SU-DHL-6 (cell line): ENCODE data around the gene SIDT2.

ENCODE experiments used
- H2AFZ ChIP-seq: fragments of 200-600 bp; sonication (generic); 2 replicates; pipeline ENCODE4 v1.6.1; 2014; ENCODE audit warnings: low read depth, mild to moderate bottlenecking, moderate library complexity, mixed read lengths, antibody characterized with exemption, low read length; ENCODE audit not compliant: severe bottlenecking
- H3F3A ChIP-seq: fragments of 200-600 bp; shearing (Covaris generic); 2 replicates; pipeline ENCODE4 v1.6.0; 2016; ENCODE audit warnings: antibody characterized with exemption, mild to moderate bottlenecking; ENCODE audit not compliant: insufficient read depth
- H3K27ac ChIP-seq: fragments of 200-600 bp; sonication (generic); 2 replicates; pipeline ENCODE4 v1.5.1; 2016; ENCODE audit warnings: low read depth, mild to moderate bottlenecking, low read length, moderate library complexity, mixed read lengths
- H3K27me3 ChIP-seq: fragments of 200-600 bp; sonication (generic), shearing (Covaris generic); 2 replicates; pipeline ENCODE4 v1.6.0; 2014; ENCODE audit warnings: mild to moderate bottlenecking, low read length
- H3K36me3 ChIP-seq: fragments of 200-600 bp; sonication (generic); 2 replicates; pipeline ENCODE4 v1.6.1; 2014; ENCODE audit warnings: mild to moderate bottlenecking, low read length, mixed read lengths
- H3K4me2 ChIP-seq: fragments of 300-600, 200-600 bp; shearing (Covaris generic), sonication (generic); 2 replicates; pipeline ENCODE4 v1.6.0; 2014; ENCODE audit warnings: low read length, low read depth, mild to moderate bottlenecking; ENCODE audit not compliant: poor library complexity, severe bottlenecking
- H3K4me3 ChIP-seq: fragments of 200-600 bp; sonication (generic); 2 replicates; pipeline ENCODE4 v1.5.1; 2014; ENCODE audit warnings: antibody characterized with exemption, low read length, mild to moderate bottlenecking, mixed read lengths; ENCODE audit not compliant: insufficient read depth, poor library complexity, severe bottlenecking
- H3K79me2 ChIP-seq: fragments of 200-600 bp; sonication (generic); 2 replicates; pipeline ENCODE4 v1.6.1; 2014; ENCODE audit warnings: mild to moderate bottlenecking, low read length, moderate library complexity; ENCODE audit not compliant: insufficient read depth
- H3K9ac ChIP-seq: fragments of 200-600 bp; sonication (generic); 2 replicates; pipeline ENCODE4 v1.7.0; 2014; ENCODE audit warnings: mild to moderate bottlenecking, low read length
- H3K9me2 ChIP-seq: fragments of 200-600 bp; sonication (generic); replicated peaks from 2 replicates; pipeline ENCODE4 v1.6.1; 2014; ENCODE audit warnings: low read length; ENCODE audit not compliant: insufficient read depth
- H3K9me3 ChIP-seq: fragments of 200-600 bp; sonication (generic); 2 replicates; pipeline ENCODE4 v1.6.1; 2014; ENCODE audit warnings: low read length, mixed read lengths; ENCODE audit not compliant: insufficient read depth
- H4K20me1 ChIP-seq: fragments of 200-600 bp; sonication (generic); 2 replicates; pipeline ENCODE4 v1.6.1; 2014; ENCODE audit warnings: low read depth, mild to moderate bottlenecking, antibody characterized with exemption, low read length, moderate library complexity, mixed read lengths
- EZH2phosphoT487 ChIP-seq: fragments of 200-600 bp; sonication (generic), shearing (Covaris generic); conservative IDR thresholded peaks from 2 replicates; pipeline ENCODE4 v1.6.1; 2018; ENCODE audit warnings: mild to moderate bottlenecking, antibody characterized with exemption, low read length, moderate library complexity, mixed read lengths
- TF ChIP-seq, protein P1 (sequence below): fragments of 200-600 bp; sonication (generic); IDR thresholded peaks from one replicate; pipeline ENCODE4 v1.5.1; 2017; ENCODE audit warnings: antibody characterized with exemption, mild to moderate bottlenecking, low read length, moderate library complexity; ENCODE audit not compliant: insufficient read depth, poor library complexity, severe bottlenecking

SIDT2 gene

DNA sequence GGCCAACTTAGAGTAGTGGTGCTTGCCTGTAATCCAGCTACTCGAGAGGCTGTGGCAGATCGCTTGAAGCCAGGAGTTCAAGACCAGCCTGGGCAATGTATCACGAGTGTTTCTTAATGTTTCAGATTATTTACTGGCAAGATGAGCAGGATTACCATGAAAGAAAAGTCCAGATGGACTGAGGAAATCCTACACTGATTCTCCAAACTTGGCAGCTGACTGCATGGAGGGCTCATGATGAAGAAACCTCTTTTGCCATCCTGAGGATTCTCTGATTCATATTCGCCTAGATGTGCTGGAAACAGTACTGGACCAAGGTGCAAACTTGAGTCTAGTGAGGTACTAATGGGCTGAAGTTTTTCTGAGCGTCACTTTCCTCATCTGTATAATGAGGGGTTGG is 2.8 kb upstream of the SIDT2 start:
- no peak overlapping the region for H3K4me2 ChIP-seq
- H2AFZ ChIP-seq: no peak overlapping the region
- H3K79me2 ChIP-seq: no peaks in the 10 kb centered on the region
- H3F3A ChIP-seq: peaks cover 3% of the 10 kb centered on the region; the same call in 1 of the 2 replicates
- H3K9ac ChIP-seq: no peak overlapping the region
- H3K27ac ChIP-seq: no peak overlapping the region
- H3K27me3 ChIP-seq: no peaks in the 10 kb centered on the region
- H3K36me3 ChIP-seq: no peaks in the 10 kb centered on the region
- H3K9me3 ChIP-seq: no peaks in the 10 kb centered on the region
- no peak overlapping the region for H3K4me3 ChIP-seq
- H4K20me1 ChIP-seq: no peaks in the 10 kb centered on the region
- no peak for TF ChIP-seq EZH2phosphoT487
- TF ChIP-seq, protein P1, sequence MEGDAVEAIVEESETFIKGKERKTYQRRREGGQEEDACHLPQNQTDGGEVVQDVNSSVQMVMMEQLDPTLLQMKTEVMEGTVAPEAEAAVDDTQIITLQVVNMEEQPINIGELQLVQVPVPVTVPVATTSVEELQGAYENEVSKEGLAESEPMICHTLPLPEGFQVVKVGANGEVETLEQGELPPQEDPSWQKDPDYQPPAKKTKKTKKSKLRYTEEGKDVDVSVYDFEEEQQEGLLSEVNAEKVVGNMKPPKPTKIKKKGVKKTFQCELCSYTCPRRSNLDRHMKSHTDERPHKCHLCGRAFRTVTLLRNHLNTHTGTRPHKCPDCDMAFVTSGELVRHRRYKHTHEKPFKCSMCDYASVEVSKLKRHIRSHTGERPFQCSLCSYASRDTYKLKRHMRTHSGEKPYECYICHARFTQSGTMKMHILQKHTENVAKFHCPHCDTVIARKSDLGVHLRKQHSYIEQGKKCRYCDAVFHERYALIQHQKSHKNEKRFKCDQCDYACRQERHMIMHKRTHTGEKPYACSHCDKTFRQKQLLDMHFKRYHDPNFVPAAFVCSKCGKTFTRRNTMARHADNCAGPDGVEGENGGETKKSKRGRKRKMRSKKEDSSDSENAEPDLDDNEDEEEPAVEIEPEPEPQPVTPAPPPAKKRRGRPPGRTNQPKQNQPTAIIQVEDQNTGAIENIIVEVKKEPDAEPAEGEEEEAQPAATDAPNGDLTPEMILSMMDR: no peak
- H3K9me2 ChIP-seq: no peaks in the 10 kb centered on the region

GRCh38 chr11:117176186-117176585 is 2.4 kb upstream of the SIDT2 start:
- Histone ChIP-seq H3K27me3 (no peaks in the 10 kb centered on the region), H3K9ac (no peak overlapping the region), H3F3A (peaks cover 3% of the 10 kb centered on the region; the same call in 1 of the 2 replicates), H3K9me2 (no peaks in the 10 kb centered on the region), H3K36me3 (no peaks in the 10 kb centered on the region), H3K4me3 (no peak overlapping the region), H3K79me2 (no peaks in the 10 kb centered on the region), H3K4me2 (no peak overlapping the region), H4K20me1 (no peaks in the 10 kb centered on the region), H3K9me3 (no peaks in the 10 kb centered on the region), H3K27ac (no peak overlapping the region), H2AFZ (no peak overlapping the region)
- TF ChIP-seq, protein P1: no peak
- TF ChIP-seq EZH2phosphoT487: no peak

DNA sequence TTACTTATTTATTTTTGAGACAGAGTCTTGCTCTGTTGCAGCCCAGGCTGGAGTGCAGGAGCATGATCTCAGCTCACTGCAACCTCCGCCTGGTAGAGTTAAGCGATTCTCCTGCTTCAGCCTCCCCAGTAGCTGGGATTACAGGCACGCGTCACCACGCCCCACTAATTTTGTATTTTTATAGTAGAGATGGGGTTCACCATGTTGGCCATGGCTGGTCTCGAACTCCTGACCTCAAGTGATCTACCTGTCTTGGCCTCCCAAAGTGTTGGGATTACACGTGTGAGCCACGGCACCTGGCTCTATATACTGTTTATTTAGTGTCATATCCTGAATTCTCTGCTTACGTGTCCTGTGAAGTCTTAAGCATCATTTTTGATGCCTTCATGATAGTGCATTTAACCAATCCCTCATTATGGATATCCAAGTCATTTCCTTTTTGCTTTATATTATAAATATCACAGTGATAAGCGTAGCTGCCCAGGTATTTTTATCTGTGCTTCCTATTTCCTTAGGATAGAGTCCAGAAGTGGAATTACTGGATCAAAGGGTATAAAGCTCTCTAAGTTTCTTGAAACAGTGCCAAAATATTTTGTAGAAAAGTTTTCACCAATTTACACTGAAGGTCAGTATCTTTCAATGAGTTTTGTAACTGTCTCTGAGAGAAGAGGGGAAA is 871 bp upstream of the SIDT2 start:
- TF ChIP-seq, protein P1: no peak
- no peak for TF ChIP-seq EZH2phosphoT487
- Histone ChIP-seq H3K9me3 (no peaks in the 10 kb centered on the region), H3F3A (peaks cover 3% of the 10 kb centered on the region; the same call in 1 of the 2 replicates), H3K27ac (peak overlapping the region; percentile 2; the same call in 1 of the 2 replicates), H4K20me1 (no peaks in the 10 kb centered on the region), H3K36me3 (no peaks in the 10 kb centered on the region), H3K9ac (peak overlapping the region; percentile 70), H3K79me2 (no peaks in the 10 kb centered on the region), H3K4me2 (peak overlapping the region; percentile 77), H3K9me2 (no peaks in the 10 kb centered on the region), H3K27me3 (no peaks in the 10 kb centered on the region), H2AFZ (peak overlapping the region; percentile 74), H3K4me3 (peak overlapping the region; percentile 71)
